Measurements from ENCODE around the gene PRSS56. TPM values are rescaled to one million over a fixed set of nuclear protein-coding genes. Genes with fewer than 3 reads are reported as not detected.

Gene PRSS56
- polyA plus RNA-seq, 1 donor (not counting 4 experiments of a cell fraction or from before 2014, with no cell fraction given) = not detected

GRCh38 chr2:232490221-232491138, 29.7 kb upstream of the PRSS56 start:
- no peaks in the 10 kb centered on the region for H3K4me1 ChIP-seq (ENCODE audit: control insufficient read depth, extremely low read depth, insufficient read depth, low read length)
- H4K20me1 ChIP-seq (ENCODE audit: control insufficient read depth, extremely low read depth, insufficient read depth, low read length) = no peaks in the 10 kb centered on the region
- no peaks in the 10 kb centered on the region for H3K36me3 ChIP-seq (ENCODE audit: control insufficient read depth in 2 of 2, extremely low read depth in 1 of 2, insufficient read depth in 2 of 2, low read length in 2 of 2)
- no peak overlapping the region for H3K9ac ChIP-seq (ENCODE audit: control insufficient read depth, extremely low read depth, insufficient read depth, low read length)
- no peak overlapping the region for H2AFZ ChIP-seq (ENCODE audit: control insufficient read depth, low read length)
- no peaks in the 10 kb centered on the region for H3K9me1 ChIP-seq (ENCODE audit: control insufficient read depth, extremely low read depth, insufficient read depth, low read length)
- no peak overlapping the region for H3K27ac ChIP-seq (ENCODE audit: control insufficient read depth, insufficient read depth, low read length)
- no peak overlapping the region for H3K4me2 ChIP-seq (ENCODE audit: control insufficient read depth, extremely low read depth, insufficient read depth, low read depth, low read length)
- dilution Hi-C loops (cut with MboI; ENCODE audit: extremely low pct_ligation_motif_present, low sequenced_read_pairs) = no loop called here
- TF ChIP-seq EZH2 (IDR thresholded peaks at IDR 0.05; ENCODE audit: low read length) (no peak), CTCF (optimal IDR thresholded peaks at IDR 0.05 in 1 of 3, IDR thresholded peaks at IDR 0.05 in 1 of 3, conservative IDR thresholded peaks at IDR 0.05 in 1 of 3; ENCODE audit: extremely low read depth in 1 of 3, insufficient read depth in 2 of 3, low read length in 3 of 3) (no peak)
- DNase-seq (ENCODE audit: low read depth, low spot score) = no peak
- H3K27me3 ChIP-seq (ENCODE audit: control insufficient read depth, extremely low read depth, insufficient read depth, low read length) = peaks cover 41% of the 10 kb centered on the region
- no peaks in the 10 kb centered on the region for H3K79me2 ChIP-seq (ENCODE audit: control insufficient read depth, insufficient read depth, low read length)
- FAIRE-seq = no peak
- H3K4me3 ChIP-seq (ENCODE audit: control insufficient read depth in 2 of 3, extremely low read depth in 1 of 3, insufficient read depth in 2 of 3, low read depth in 1 of 3, low read length in 3 of 3) = no peak overlapping the region
- H3K9me3 ChIP-seq (ENCODE audit: control insufficient read depth, low read depth, low read length) = no peaks in the 10 kb centered on the region

- dilution Hi-C loops (cut with MboI; ENCODE audit: extremely low pct_ligation_motif_present, low sequenced_read_pairs) = no loop called here
- FAIRE-seq = no peak
- Histone ChIP-seq H4K20me1 (ENCODE audit: control insufficient read depth, extremely low read depth, insufficient read depth, low read length) (no peaks in the 10 kb centered on the region), H3K4me1 (ENCODE audit: control insufficient read depth, extremely low read depth, insufficient read depth, low read length) (no peaks in the 10 kb centered on the region), H3K36me3 (ENCODE audit: control insufficient read depth in 2 of 2, extremely low read depth in 1 of 2, insufficient read depth in 2 of 2, low read length in 2 of 2) (no peaks in the 10 kb centered on the region), H3K79me2 (ENCODE audit: control insufficient read depth, insufficient read depth, low read length) (no peaks in the 10 kb centered on the region), H3K27me3 (ENCODE audit: control insufficient read depth, extremely low read depth, insufficient read depth, low read length) (peaks cover 33% of the 10 kb centered on the region), H3K9me3 (ENCODE audit: control insufficient read depth, low read depth, low read length) (no peaks in the 10 kb centered on the region), H3K9ac (ENCODE audit: control insufficient read depth, extremely low read depth, insufficient read depth, low read length) (no peak overlapping the region), H3K4me3 (ENCODE audit: control insufficient read depth in 2 of 3, extremely low read depth in 1 of 3, insufficient read depth in 2 of 3, low read depth in 1 of 3, low read length in 3 of 3) (no peak overlapping the region), H2AFZ (ENCODE audit: control insufficient read depth, low read length) (no peak overlapping the region), H3K4me2 (ENCODE audit: control insufficient read depth, extremely low read depth, insufficient read depth, low read depth, low read length) (no peak overlapping the region), H3K9me1 (ENCODE audit: control insufficient read depth, extremely low read depth, insufficient read depth, low read length) (no peaks in the 10 kb centered on the region), H3K27ac (ENCODE audit: control insufficient read depth, insufficient read depth, low read length) (no peak overlapping the region)
- DNase-seq (ENCODE audit: low read depth, low spot score) = no peak
- TF ChIP-seq CTCF (optimal IDR thresholded peaks at IDR 0.05 in 1 of 3, IDR thresholded peaks at IDR 0.05 in 1 of 3, conservative IDR thresholded peaks at IDR 0.05 in 1 of 3; ENCODE audit: extremely low read depth in 1 of 3, insufficient read depth in 2 of 3, low read length in 3 of 3) (no peak), EZH2 (IDR thresholded peaks at IDR 0.05; ENCODE audit: low read length) (no peak)
Observed at GRCh38 chr2:232491139-232491780, 28.9 kb upstream of the PRSS56 start.
